Ovary (tissue), 3 donors: ENCODE measurements around the gene PRF1.

Experiments
- EP300 ChIP-seq: sonication (generic); formaldehyde crosslinking; IDR thresholded peaks from one replicate; pipeline ENCODE4 v1.6.1; 2017; ENCODE audit warnings: antibody characterized with exemption
- TF ChIP-seq, protein P1 (sequence below), 3 donors: fragments of 450-650 bp in 2 of 3; fragments of 200-600 bp in 1 of 3; IDR thresholded peaks; one replicate each; pipeline versions ENCODE4 v1.5.1 to v1.8.0; 2016 to 2022; ENCODE audit warnings: antibody characterized with exemption in 3 of 3, mild to moderate bottlenecking in 1 of 3
- donor health status: DM: no; HTN: no; CAD: no.

DNA sequence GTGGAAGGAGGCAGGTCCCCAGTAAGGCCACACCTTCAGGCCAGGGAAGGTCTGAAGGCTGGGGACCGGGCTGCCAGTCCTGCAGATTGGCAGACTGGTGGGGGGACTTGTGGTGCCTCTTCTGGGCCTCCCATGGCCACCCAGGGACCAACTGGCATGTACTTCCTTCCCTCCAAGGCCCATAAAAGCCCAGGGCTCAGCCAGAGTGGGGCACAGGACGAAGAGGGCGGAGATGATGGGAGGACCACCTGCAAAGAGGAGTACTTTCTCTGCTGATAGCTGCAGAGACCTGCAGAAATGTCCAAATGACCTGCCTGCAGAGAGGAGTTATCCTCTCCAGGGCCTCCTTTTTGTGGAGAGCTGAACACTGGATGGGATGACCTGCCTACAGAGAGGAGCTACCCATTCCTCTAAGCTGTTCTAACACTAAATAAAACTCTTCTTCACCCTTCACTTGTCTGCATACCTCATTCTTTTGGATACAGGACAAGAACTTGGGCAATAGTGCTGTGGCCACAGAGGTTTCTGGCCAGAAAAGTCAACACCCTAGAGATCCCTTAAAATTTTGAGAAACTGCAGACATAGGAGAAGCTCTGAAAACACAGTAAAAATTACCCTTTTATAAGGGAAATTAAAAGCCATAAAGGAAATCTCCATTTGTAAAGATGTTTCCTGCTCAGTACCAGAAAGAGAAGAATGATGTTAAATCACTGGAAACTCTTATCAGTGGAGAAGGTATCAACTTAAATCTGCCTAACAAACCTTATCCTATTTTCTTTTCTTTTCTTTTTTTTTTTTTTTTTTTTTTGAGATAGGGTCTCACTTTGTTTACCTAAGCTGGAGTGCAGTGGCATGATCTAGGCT lies 20.7 kb upstream of the PRF1 start:
- TF ChIP-seq, protein P1, sequence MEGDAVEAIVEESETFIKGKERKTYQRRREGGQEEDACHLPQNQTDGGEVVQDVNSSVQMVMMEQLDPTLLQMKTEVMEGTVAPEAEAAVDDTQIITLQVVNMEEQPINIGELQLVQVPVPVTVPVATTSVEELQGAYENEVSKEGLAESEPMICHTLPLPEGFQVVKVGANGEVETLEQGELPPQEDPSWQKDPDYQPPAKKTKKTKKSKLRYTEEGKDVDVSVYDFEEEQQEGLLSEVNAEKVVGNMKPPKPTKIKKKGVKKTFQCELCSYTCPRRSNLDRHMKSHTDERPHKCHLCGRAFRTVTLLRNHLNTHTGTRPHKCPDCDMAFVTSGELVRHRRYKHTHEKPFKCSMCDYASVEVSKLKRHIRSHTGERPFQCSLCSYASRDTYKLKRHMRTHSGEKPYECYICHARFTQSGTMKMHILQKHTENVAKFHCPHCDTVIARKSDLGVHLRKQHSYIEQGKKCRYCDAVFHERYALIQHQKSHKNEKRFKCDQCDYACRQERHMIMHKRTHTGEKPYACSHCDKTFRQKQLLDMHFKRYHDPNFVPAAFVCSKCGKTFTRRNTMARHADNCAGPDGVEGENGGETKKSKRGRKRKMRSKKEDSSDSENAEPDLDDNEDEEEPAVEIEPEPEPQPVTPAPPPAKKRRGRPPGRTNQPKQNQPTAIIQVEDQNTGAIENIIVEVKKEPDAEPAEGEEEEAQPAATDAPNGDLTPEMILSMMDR (IDR thresholded peaks at IDR 0.05): no peak
- no peak for TF ChIP-seq EP300
